ENCODE measurements around the gene ADAM12.

GRCh38 chr10:126109893-126110292 is 278.4 kb downstream of the ADAM12 start:
- TF ChIP-seq POLR2AphosphoS5 (IDR thresholded peaks at IDR 0.05; ENCODE audit: borderline replicate concordance, low read depth, low read length) (no peak), EZH2 (IDR thresholded peaks at IDR 0.05) (no peak)

All from SK-N-MC (cell line).